OCI-LY3 (cell line): ENCODE data around the gene DTX2.
"Not testable (repeated sequence)": the region's sequence is repeated elsewhere in the genome, so short reads cannot be mapped to it uniquely, and the experiment has no call there.

Experiments used
- CTCF ChIP-seq: fragments of 200-600, 300-600 bp; sonication (generic); IDR thresholded peaks from 2 replicates; pipeline ENCODE4 v1.5.1; 2014; ENCODE audit warnings: antibody characterized with exemption, low read length, low read depth
- EZH2phosphoT487 ChIP-seq: fragments of 200-600 bp; shearing (Covaris generic); IDR thresholded peaks from 2 replicates; pipeline ENCODE4 v1.6.1; 2018; ENCODE audit warnings: antibody characterized with exemption, mixed run types, low read depth

GRCh38 chr7:76417654-76418310, 43.7 kb upstream of the DTX2 start:
- TF ChIP-seq CTCF, EZH2phosphoT487: not testable (repeated sequence)
